Fibroblast of villous mesenchyme (primary cell): ENCODE results near the gene AKAP5. TPM values are rescaled to one million over a fixed set of nuclear protein-coding genes. Genes with fewer than 3 reads are reported as not detected.
"Not testable (repeated sequence)": the region's sequence is repeated elsewhere in the genome, so short reads cannot be mapped to it uniquely, and the experiment has no call there.

Experiments used
- DNase-seq: peaks from one replicate; pipeline ENCODE4 v3.0.0-alpha.2; 2010; ENCODE audit warnings: low read depth
- H3K4me3 ChIP-seq: 2 replicates; pipeline ENCODE4 v1.5.1; 2011; ENCODE audit warnings: low read depth, mild to moderate bottlenecking, low read length
- CTCF ChIP-seq: IDR thresholded peaks from 2 replicates; pipeline ENCODE4 v1.5.1; 2012; ENCODE audit warnings: low read depth, mild to moderate bottlenecking, low read length; ENCODE audit not compliant: insufficient read depth
- total RNA-seq: library from RNA; depleted of rRNA; stranded (reverse); fragments of >200 nt; gene quantifications from 2 replicates; pipeline ENCODE4 v1.2.3, GENCODE V29; 2012

AKAP5 gene
- total RNA-seq, 1 donor: 3.0 TPM

GRCh38 chr14:64513271-64513670, 48.0 kb downstream of the AKAP5 start:
- H3K4me3 ChIP-seq: no peak overlapping the region
- DNase-seq: no peak
- no peak for TF ChIP-seq CTCF

- H3K4me3 ChIP-seq: no peak overlapping the region
- peak; percentile 34 for DNase-seq
- TF ChIP-seq CTCF: no peak
These were observed 49.8 kb downstream of the AKAP5 start for GRCh38 chr14:64515053-64515452.

GRCh38 chr14:64516969-64517368, 51.7 kb downstream of the AKAP5 start:
- no peak for DNase-seq
- no peak for TF ChIP-seq CTCF
- no peak overlapping the region for H3K4me3 ChIP-seq

DNA sequence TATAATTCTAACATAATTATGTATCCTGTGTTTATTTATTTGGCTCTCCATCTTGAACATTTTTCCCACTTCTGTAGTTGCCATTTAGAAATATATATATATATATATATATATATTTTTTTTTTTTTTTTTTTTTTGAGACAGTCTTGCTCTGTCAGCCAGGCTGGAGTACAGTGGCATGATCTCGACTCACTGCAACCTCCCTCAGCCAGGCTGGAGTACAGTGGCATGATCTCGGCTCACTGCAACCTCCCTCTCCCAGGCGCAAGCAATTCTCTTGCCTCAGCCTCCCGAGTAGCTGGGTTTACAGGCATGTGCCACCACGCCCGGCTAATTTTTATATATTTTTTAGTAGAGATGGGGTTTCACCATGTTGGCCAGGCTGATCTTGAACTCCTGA, 52.4 kb downstream of the AKAP5 start:
- DNase-seq, H3K4me3 ChIP-seq: not testable (repeated sequence)

DNA sequence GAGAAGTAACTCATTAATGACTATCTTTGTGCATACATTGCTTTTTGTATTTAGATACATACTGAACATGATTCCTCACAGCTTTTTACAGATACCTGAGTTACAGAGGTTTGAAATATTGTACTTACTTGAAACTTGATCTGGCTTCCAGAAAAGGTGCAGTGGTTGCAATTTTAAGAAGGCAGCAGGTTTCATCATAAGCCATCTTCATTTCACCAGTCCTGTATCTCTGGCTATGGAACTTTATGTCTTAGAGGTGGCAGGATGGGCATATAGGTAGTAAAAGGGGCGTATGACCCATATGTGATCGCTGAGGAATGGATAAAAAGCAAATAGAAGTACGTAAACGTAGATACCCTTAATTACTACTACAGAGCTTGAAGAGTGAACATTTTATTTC, 52.9 kb downstream of the AKAP5 start:
- no peak for TF ChIP-seq CTCF
- no peak overlapping the region for H3K4me3 ChIP-seq
- DNase-seq: no peak

- no peak for TF ChIP-seq CTCF
- DNase-seq: no peak
- no peak overlapping the region for H3K4me3 ChIP-seq
These were observed 55.4 kb downstream of the AKAP5 start for GRCh38 chr14:64520699-64521098.

GRCh38 chr14:64522591-64523355, 57.5 kb downstream of the AKAP5 start:
- no peak for TF ChIP-seq CTCF
- no peak for DNase-seq
- H3K4me3 ChIP-seq: no peak overlapping the region

Other genes starting within 250 kb of the AKAP5 start
- under 0.01 TPM in 1 of 2 replicates, not detected in the other for gene ESR2, start 171.1 kb upstream of the AKAP5 start, total RNA-seq
- gene MTHFD1, start 77.1 kb upstream of the AKAP5 start, total RNA-seq: 30.9 and 53.1 TPM in 2 replicates
- gene ZBTB25, start 38.3 kb downstream of the AKAP5 start, total RNA-seq: 8.6 and 9.0 TPM in 2 replicates
- 52.8 and 83.8 TPM in 2 replicates for gene ZBTB1, start 39.3 kb downstream of the AKAP5 start, total RNA-seq
- gene HSPA2, start 75.2 kb downstream of the AKAP5 start, total RNA-seq: 83.4 and 165 TPM in 2 replicates
- 0.97 and 3.5 TPM in 2 replicates for gene PPP1R36, start 84.5 kb downstream of the AKAP5 start, total RNA-seq
- 8.7 and 11.2 TPM in 2 replicates for gene PLEKHG3, start 238.9 kb downstream of the AKAP5 start, total RNA-seq